ENCODE results near the gene RXRA. TPM values are rescaled to one million over a fixed set of nuclear protein-coding genes. Genes with fewer than 3 reads are reported as not detected.

RXRA gene
- total RNA-seq, 1 donor from 2014 or later, result 66.9 TPM

DNA sequence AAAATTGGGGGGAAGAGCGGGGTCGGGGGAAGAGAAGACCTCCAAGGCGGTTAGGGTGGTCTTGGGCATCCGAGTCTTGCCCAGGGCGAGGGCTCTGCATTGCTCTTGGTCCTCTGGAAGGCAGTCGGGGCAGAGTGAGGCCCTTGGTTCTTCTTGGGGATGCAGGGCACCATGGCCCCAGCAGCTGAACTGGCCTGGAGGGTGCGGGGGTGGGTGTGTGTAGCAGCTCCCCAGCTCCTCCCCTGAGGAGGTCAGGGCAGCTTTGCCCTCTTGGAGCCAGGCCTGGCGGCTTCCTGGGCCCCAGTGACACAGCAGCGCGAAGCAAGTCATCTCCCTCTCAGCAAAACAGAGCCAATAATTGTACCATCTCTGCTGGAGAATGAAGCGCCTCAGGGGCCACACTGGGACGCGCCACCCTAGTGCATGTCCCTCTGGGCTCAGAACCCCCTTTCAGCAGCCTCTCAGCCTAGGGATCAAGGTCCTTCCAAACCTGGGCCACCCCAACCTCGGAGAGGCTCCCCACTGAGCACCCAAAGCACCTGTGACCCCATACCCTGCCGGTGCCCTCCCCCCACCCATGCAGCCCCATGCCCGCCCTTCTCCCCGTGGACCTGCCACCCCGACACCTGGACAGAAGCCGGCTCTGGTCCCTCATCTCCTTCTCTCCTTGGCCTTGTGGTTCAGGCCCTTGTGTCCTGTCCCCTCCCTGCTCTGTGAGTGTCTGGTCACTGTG is 10.4 kb upstream of the RXRA start:
- H3K9me3 Mint-ChIP-seq, result no peaks in the 10 kb centered on the region
- no peak for DNase-seq (ENCODE audit: extremely low spot score, unreplicated experiment)
- H3K4me3 Mint-ChIP-seq, result no peak overlapping the region
- TF ChIP-seq, protein P1, sequence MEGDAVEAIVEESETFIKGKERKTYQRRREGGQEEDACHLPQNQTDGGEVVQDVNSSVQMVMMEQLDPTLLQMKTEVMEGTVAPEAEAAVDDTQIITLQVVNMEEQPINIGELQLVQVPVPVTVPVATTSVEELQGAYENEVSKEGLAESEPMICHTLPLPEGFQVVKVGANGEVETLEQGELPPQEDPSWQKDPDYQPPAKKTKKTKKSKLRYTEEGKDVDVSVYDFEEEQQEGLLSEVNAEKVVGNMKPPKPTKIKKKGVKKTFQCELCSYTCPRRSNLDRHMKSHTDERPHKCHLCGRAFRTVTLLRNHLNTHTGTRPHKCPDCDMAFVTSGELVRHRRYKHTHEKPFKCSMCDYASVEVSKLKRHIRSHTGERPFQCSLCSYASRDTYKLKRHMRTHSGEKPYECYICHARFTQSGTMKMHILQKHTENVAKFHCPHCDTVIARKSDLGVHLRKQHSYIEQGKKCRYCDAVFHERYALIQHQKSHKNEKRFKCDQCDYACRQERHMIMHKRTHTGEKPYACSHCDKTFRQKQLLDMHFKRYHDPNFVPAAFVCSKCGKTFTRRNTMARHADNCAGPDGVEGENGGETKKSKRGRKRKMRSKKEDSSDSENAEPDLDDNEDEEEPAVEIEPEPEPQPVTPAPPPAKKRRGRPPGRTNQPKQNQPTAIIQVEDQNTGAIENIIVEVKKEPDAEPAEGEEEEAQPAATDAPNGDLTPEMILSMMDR (conservative IDR thresholded peaks at IDR 0.05), result no peak
- H3K4me1 Mint-ChIP-seq (ENCODE audit: unreplicated experiment), result peaks cover 20% of the 10 kb centered on the region
- H3K36me3 Mint-ChIP-seq, result no peaks in the 10 kb centered on the region
- peaks cover 2% of the 10 kb centered on the region for H3K27me3 Mint-ChIP-seq
- H3K27ac Mint-ChIP-seq, result no peak overlapping the region

DNA sequence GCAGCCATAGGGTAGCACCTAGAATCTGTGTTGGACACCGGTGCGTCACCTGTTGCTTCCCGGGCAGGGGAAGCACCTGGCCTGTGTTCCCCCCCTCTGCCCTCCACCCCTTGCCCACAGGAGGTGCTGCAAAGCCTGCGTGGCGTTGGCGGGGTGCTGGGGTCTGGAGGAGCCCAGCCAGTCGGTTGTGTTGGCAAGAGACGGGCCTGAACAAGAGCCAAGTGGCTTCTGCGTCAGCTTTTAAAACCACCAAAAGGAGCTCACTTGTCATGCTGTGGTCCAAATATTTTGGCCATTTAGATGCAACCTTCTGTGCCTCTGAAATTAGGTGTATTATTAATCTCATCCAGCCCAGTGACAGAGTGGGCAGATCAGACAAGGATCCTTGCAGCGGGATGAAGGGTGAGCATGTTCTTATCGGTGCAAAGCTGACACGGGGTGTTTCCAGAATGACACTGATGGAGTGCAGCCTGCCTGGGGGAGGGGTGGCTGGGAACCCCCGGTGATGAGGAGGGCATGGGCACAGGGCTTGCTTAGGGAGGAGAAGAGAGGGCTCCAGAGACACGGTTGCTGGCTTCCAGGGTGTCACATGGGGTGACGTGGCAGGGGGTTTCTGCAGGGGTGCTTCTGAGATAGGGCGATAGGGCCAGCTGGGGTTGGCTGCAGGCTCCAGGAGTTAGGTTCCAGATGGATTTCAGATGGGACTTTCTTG is 9.7 kb upstream of the RXRA start:
- Mint-ChIP-seq H3K27ac (no peak overlapping the region), H3K4me3 (no peak overlapping the region), H3K9me3 (no peaks in the 10 kb centered on the region)

DNA sequence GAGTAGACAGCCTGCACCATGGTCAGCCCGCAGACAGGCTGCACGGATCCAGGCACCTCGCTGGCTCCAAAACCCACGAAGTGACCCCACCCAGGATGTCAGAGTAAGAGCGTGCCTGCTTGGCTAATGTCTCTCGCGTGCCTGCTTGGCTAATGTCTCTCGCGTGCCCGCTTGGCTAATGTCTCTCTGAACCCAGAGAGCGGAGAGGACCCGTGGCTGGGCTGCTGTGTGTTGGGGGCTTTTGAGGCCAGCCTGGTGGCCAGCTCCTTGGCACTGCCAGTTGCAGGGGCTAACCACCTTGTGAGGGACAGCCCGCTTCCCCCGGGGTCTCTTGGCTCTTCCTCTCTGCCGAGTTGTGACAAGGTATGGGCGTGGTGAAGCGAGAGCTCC is 8.9 kb upstream of the RXRA start:
- H3K4me3 Mint-ChIP-seq, result no peak overlapping the region
- no peak overlapping the region for H3K27ac Mint-ChIP-seq
- H3K4me1 Mint-ChIP-seq (ENCODE audit: unreplicated experiment), result peaks cover 32% of the 10 kb centered on the region
- peaks cover 2% of the 10 kb centered on the region for H3K27me3 Mint-ChIP-seq
- DNase-seq (ENCODE audit: extremely low spot score, unreplicated experiment), result no peak
- H3K9me3 Mint-ChIP-seq, result no peaks in the 10 kb centered on the region
- TF ChIP-seq, protein P1 (conservative IDR thresholded peaks at IDR 0.05), result no peak
- no peaks in the 10 kb centered on the region for H3K36me3 Mint-ChIP-seq

More for the DNA sequence above, 9.7 kb upstream of the RXRA start:
- Mint-ChIP-seq H3K27me3 (peaks cover 2% of the 10 kb centered on the region), H3K4me1 (ENCODE audit: unreplicated experiment) (peaks cover 27% of the 10 kb centered on the region), H3K36me3 (no peaks in the 10 kb centered on the region)
- DNase-seq (ENCODE audit: extremely low spot score, unreplicated experiment), result no peak
- TF ChIP-seq, protein P1 (conservative IDR thresholded peaks at IDR 0.05), result no peak

DNA sequence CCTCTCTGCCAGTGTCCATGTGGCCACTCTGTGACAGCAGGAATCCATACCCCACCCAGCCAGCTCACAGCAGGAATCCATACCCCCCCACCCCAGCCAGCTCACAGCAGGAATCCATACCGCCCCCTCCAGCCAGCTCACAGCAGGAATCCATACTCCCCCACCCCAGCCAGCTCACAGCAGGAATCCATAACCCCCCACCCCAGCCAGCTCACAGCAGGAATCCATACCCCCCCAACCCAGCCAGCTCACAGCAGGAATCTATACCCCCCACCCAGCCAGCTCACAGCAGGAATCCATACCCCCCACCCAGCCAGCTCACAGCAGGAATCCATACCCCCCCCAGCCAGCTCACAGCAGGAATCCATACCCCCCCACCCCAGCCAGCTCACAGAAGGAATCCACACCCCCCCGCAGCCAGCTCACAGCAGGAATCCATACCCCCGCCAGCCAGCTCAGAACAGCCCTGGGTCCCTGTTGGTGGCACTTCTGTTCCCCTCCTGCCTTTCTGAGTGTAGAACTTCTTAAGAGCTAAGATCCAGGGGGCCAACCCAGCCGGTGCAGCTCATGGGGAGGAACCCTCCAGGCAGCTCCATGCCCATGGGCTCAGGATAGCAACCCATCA is 8.4 kb upstream of the RXRA start:
- no peak overlapping the region for H3K27ac Mint-ChIP-seq
- H3K36me3 Mint-ChIP-seq, result no peaks in the 10 kb centered on the region
- no peak overlapping the region for H3K4me3 Mint-ChIP-seq
- H3K9me3 Mint-ChIP-seq, result no peaks in the 10 kb centered on the region
- H3K27me3 Mint-ChIP-seq, result peaks cover 2% of the 10 kb centered on the region
- DNase-seq (ENCODE audit: extremely low spot score, unreplicated experiment), result no peak
- TF ChIP-seq, protein P1 (conservative IDR thresholded peaks at IDR 0.05), result no peak
- peaks cover 32% of the 10 kb centered on the region for H3K4me1 Mint-ChIP-seq (ENCODE audit: unreplicated experiment)

DNA sequence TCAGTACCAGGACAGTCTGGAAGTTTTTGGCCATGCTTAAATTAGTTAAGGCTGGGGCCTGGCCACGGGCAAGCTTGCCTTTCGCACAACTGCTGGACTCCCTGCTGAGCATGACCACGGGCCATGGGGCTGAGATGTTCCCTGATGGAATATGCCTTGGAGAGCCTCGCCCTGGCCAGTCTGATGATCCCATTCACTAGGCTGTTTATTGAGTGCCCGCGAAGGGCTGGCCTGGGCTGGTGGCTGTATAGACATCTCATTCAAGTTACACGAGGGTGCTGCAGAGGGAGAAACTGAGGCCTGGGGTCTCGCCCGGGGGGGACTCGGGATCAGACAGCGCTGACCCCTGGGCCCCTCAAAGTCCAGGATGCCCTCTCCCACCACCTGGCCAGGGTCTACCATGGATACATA is 7.8 kb upstream of the RXRA start:
- H3K27me3 Mint-ChIP-seq, result peaks cover 2% of the 10 kb centered on the region
- TF ChIP-seq, protein P1 (conservative IDR thresholded peaks at IDR 0.05), result no peak
- H3K4me1 Mint-ChIP-seq (ENCODE audit: unreplicated experiment), result peaks cover 33% of the 10 kb centered on the region
- H3K9me3 Mint-ChIP-seq, result no peaks in the 10 kb centered on the region
- H3K36me3 Mint-ChIP-seq, result no peaks in the 10 kb centered on the region
- H3K4me3 Mint-ChIP-seq, result no peak overlapping the region
- H3K27ac Mint-ChIP-seq, result no peak overlapping the region
- no peak for DNase-seq (ENCODE audit: extremely low spot score, unreplicated experiment)

All from type B pancreatic cell (in vitro differentiated cells).